Heart right ventricle (tissue), 16 donors: ENCODE measurements around the gene MAL. TPM values are rescaled to one million over a fixed set of nuclear protein-coding genes. Genes with fewer than 3 reads are reported as not detected.

Experiments used
- ATAC-seq, 8 donors: fragments of 200-7000 bp; cut with Tn5 transposase; one replicate each; pipeline ENCODE4 v1.9.1; 2020; ENCODE audit warnings: mild to moderate bottlenecking in 8 of 8, moderate library complexity in 8 of 8, moderate number of reproducible peaks in 1 of 8
- DNase-seq, 2 donors: peaks; one replicate each; pipeline ENCODE4 v3.0.0-alpha.2; 2020
- H3K27ac ChIP-seq, 10 donors: fragments of 200-600 bp; sonication (generic) in 2 of 10; one replicate each; pipeline versions ENCODE4 v1.5.0 to v1.8.0; 2020 to 2022; ENCODE audit warnings: mild to moderate bottlenecking in 3 of 10
- H3K27me3 ChIP-seq, 7 donors: fragments of 200-600 bp; one replicate each; pipeline ENCODE4 v1.8.0; 2021 to 2022; ENCODE audit warnings: mild to moderate bottlenecking in 2 of 7
- H3K36me3 ChIP-seq, 9 donors: fragments of 200-600 bp; sonication (generic) in 1 of 9; one replicate each; pipeline versions ENCODE4 v1.5.0 to v1.8.0; 2020 to 2022; ENCODE audit warnings: mild to moderate bottlenecking in 2 of 9
- H3K4me1 ChIP-seq, 9 donors: fragments of 200-600 bp; sonication (generic) in 1 of 9; one replicate each; pipeline versions ENCODE4 v1.5.0 to v1.8.0; 2020 to 2022; ENCODE audit warnings: mild to moderate bottlenecking in 4 of 9
- H3K4me3 ChIP-seq, 10 donors: fragments of 200-600 bp; sonication (generic) in 2 of 10; one replicate each; pipeline versions ENCODE4 v1.5.0 to v1.8.0; 2020 to 2022; ENCODE audit warnings: mild to moderate bottlenecking in 7 of 10, moderate library complexity in 2 of 10
- H3K9me3 ChIP-seq, 11 donors: fragments of 200-600 bp in 10 of 11; sonication (generic) in 2 of 11; one replicate each; pipeline versions ENCODE4 v1.5.0 to v1.8.0; 2013 to 2022; ENCODE audit warnings: mild to moderate bottlenecking in 2 of 11, control low read depth in 1 of 11, moderate library complexity in 1 of 11
- CTCF ChIP-seq, 9 donors: fragments of 200-600 bp; sonication (generic) in 2 of 9; IDR thresholded peaks; one replicate each; pipeline versions ENCODE4 v1.5.0 to v1.8.0; 2021 to 2022; ENCODE audit warnings: antibody characterized with exemption in 9 of 9, mild to moderate bottlenecking in 5 of 9, moderate library complexity in 1 of 9
- WGBS, 2 donors: extraction: QIAGEN DNeasy Blood & Tissue Kit; methylation state at CpG; one replicate each; pipeline ENCODE4 v1.1.7; 2013; ENCODE audit warnings: inconsistent platforms in 1 of 2; 5-methylcytosine and 5-hydroxymethylcytosine counted together
- intact Hi-C, 10 donors: fragments of 100-400 bp; cut with DNase I; formaldehyde crosslinking; loops; one replicate each; pipeline versions ENCODE4 v1.11.1 to v1.14.2; 2022
- polyA plus RNA-seq, 2 donors: library from polyadenylated mRNA; stranded (reverse); fragments of 200-250 nt; gene quantifications; one replicate each; pipeline ENCODE4 v1.2.3, GENCODE V29; 2013
- total RNA-seq, 10 donors: library from RNA; stranded (reverse); fragmentation: NEBNext Ultra II Directional in 3 of 10; extraction: Animal tissue kit (Norgen Biotek cat#: 25700) in 3 of 10; gene quantifications; one replicate each; pipeline versions ENCODE4 v1.2.1 to v1.2.4, GENCODE V29; 2021 to 2023
- donor health status: Arrhythmogenic right ventricular cardiomyopathy.
- donor health status: ischemic (EF 13 %, LVEDD 7.1; RV severe dilation, severe dysfunction).
- donor health status: healthy with polysubstance abuse.
- donor health status: DM: no; HTN: yes; CAD: no.
- donor health status: DM: no; HTN: no; CAD: no.
- donor health status: ischemic (EF 25% LVEDD 6.9; RV normal size, moderate dysfunction).
- donor health status: ischemic (EF 25% LVEDD 5.7; RV mildly dilated, moderate dysfunction).
- donor health status: healthy.
- donor health status: DM: yes; HTN: yes; CAD: no.
- donor health status: Ischemic cardiomyopathy.
- donor health status: ischemic (EF 35%, LVEDD 5.7; RV mildly dilated, moderate dysfunction).
- donor health status: nonischemic (EF 11% LVEDD 7.7; RV severe dilation, severe dysfunction).
- donor health status: DM: yes; HTN: yes; CAD: no.
- donor health status: PGD.
- donor health status: ischemic (EF 29% LVEDD 5.4; RV normal size, mild dysfunction).
- donor health status: nonischemic (EF 23%, LVEDD 6.1; RV moderate dilation, normal function).

MAL gene
- total and polyA plus RNA-seq, 12 donors = 1.5 to 10.5 (median 3.6) TPM

- no peak for ATAC-seq
- Histone ChIP-seq H3K36me3 (no peaks in the 10 kb centered on the region), H3K4me1 (no peaks in the 10 kb centered on the region), H3K4me3 (no peak overlapping the region), H3K27me3 (peaks cover 0 to 29% (median 5%) of the 10 kb centered on the region in 7 donors), H3K27ac (no peak overlapping the region), H3K9me3 (no peaks in the 10 kb centered on the region)
- WGBS, 2 donors = 86 to 94% methylated on average over 6 of the region's 6 CpGs
- intact Hi-C loops = no loop called here
- no peak for TF ChIP-seq CTCF (IDR thresholded peaks at IDR 0.05)
- no peak for DNase-seq
These were observed 24.5 kb downstream of the MAL start for GRCh38 chr2:95049961-95050360.

DNA sequence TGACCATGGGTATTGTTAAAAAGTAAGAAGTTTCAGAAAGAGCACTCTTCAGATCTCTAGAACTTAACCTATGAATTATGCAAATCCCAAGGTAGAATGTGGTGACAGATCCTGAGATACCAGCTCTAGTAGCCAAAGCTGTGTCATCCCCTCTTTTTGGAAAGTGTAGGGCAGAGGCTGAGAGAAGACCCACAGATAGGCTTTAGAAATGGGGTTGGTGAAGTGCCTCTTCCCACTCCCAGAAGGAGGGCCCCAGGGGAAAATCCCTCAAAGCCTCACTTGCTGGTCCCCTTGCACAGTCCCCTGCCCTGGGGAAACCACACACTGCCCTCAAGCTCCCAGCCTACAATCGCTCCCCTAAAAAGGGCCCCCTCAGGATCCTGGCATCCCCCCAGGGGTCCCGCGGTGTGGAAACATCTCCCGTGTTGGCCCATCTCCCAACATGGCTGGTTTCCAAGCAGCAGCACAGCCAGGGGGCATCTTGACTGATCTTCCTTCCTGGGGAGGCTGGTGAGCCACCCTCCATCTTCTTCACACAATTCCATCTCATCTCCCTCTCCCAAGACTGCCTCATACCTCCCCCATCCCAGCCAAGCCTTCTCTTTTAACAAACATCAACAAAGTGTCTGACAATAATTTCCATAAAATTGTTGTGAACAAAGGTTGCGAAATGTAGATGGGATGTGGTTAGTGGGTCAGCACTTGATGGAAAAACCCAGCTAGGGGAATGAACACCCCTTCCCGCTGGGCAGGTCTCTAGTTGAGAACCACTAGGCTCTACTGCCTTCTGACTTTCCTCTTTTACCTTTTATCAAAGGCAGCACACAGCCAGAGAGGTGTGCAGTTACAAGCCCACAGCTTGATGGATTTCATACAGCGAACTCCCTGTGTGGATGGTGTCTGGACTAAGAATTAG, 25.1 kb downstream of the MAL start:
- 55 to 61% methylated on average over 7 of the region's 7 CpGs for WGBS, 2 donors
- Histone ChIP-seq H3K4me3 (no peak overlapping the region), H3K27ac (no peak overlapping the region), H3K9me3 (no peaks in the 10 kb centered on the region), H3K27me3 (peaks cover 0 to 31% (median 5%) of the 10 kb centered on the region in 7 donors), H3K4me1 (no peaks in the 10 kb centered on the region), H3K36me3 (no peaks in the 10 kb centered on the region)
- intact Hi-C loops = no loop called here
- DNase-seq = no peak
- no peak for TF ChIP-seq CTCF (IDR thresholded peaks at IDR 0.05)
- ATAC-seq = no peak

DNA sequence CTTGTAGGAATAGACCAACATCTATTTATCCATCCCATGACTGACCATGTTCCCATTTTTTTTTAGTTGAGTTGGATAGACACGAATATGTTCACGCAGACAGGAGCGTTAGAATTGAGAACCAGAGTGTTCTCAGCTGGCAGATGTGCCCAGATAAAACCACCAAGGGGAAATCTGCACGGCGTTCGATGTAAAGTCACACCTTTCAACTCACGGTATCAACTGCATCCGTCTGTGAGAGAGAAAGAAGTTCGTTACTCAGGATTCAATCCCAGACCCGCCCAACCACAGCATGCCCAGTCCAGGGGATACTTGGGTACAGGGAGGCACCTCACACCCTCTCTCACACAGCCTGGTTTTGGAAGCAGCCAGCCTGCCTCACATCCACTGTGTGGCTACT, 26.1 kb downstream of the MAL start:
- Histone ChIP-seq H3K36me3 (no peaks in the 10 kb centered on the region), H3K4me3 (no peak overlapping the region), H3K9me3 (no peaks in the 10 kb centered on the region), H3K27me3 (peaks cover 0 to 41% (median 5%) of the 10 kb centered on the region in 7 donors), H3K27ac (no peak overlapping the region), H3K4me1 (no peaks in the 10 kb centered on the region)
- no peak for TF ChIP-seq CTCF (IDR thresholded peaks at IDR 0.05)
- ATAC-seq = no peak
- 88 to 93% methylated on average over 10 of the region's 10 CpGs for WGBS, 2 donors
- intact Hi-C loops = no loop called here
- DNase-seq = no peak

DNA sequence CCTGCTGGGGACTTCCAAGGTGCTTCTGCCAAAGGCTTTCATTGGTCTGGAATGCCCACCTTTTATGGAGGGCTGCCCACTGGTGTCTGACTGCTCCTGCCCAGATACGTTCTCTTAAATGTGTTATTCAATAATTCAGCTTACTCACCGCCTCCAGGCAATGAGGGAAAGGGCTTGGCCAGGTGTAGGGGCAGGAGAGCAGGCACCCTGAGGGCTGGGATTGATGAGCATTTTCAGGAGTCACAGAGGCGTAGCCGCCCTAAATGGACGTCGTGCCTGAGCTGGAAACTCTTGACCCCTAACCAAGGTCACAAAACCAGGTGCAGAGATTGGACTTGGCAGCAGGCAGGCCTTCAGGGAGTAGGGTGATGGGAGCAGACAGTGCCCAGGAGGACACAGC, 26.8 kb downstream of the MAL start:
- Histone ChIP-seq H3K27ac (no peak overlapping the region), H3K27me3 (peaks cover 0 to 42% (median 5%) of the 10 kb centered on the region in 7 donors), H3K4me3 (no peak overlapping the region), H3K36me3 (no peaks in the 10 kb centered on the region), H3K4me1 (no peaks in the 10 kb centered on the region), H3K9me3 (no peaks in the 10 kb centered on the region)
- DNase-seq = no peak
- no peak for ATAC-seq
- intact Hi-C loops = no loop called here
- WGBS, 2 donors = 78 to 82% methylated on average over 6 of the region's 6 CpGs
- TF ChIP-seq CTCF (IDR thresholded peaks at IDR 0.05) = no peak
